GM12878 (cell line): ENCODE results near the gene CNOT11. TPM values are rescaled to one million over a fixed set of nuclear protein-coding genes. Genes with fewer than 3 reads are reported as not detected.

Source experiments
- ATAC-seq: fragments of 200-7000 bp; cut with Tn5 transposase; 3 replicates; pipeline ENCODE4 v1.9.1; 2020; ENCODE audit warnings: mild to moderate bottlenecking, moderate library complexity
- BruUV-seq: library from RNA; stranded (reverse); fragments of 400-500 nt; replicated peaks from 2 replicates; lab custom pipeline; 2021; lab: Mats Ljungman, UMichigan
- CTCF ChIA-PET: fragments of 300-600 bp; sonication (Branson Sonifier 250); formaldehyde crosslinking; extraction: SDS; loops from one replicate; lab custom pipeline; 2021; ENCODE audit warnings: inconsistent platforms; lab: Yijun Ruan, JAX
- POLR2A ChIA-PET: fragments of 350-600 bp; formaldehyde crosslinking; extraction: SDS; loops from one replicate; lab custom pipeline; 2021; ENCODE audit warnings: inconsistent platforms; lab: Charles Lee
- RAD21 ChIA-PET: fragments of 300-600 bp; sonication (Branson Sonifier 250); formaldehyde crosslinking; loops from one replicate; lab custom pipeline; 2023; ENCODE audit warnings: antibody characterized with exemption; ENCODE audit not compliant: unreplicated experiment; lab: Charles Lee
- SMC1A ChIA-PET: fragments of 300-600 bp; sonication (Branson Sonifier 250); formaldehyde crosslinking; loops from one replicate; lab custom pipeline; 2023; ENCODE audit not compliant: unreplicated experiment, uncharacterized antibody; lab: Charles Lee
- DNase-seq: peaks from one replicate; pipeline ENCODE4 v3.0.0-alpha.2; 2011; ENCODE audit warnings: low read depth, low spot score
- FAIRE-seq: peaks from 3 replicates; lab custom pipeline; 2011; peaks lifted over from hg19 to GRCh38; lab: Jason Lieb, UNC
- H2AFZ ChIP-seq: 2 replicates; pipeline ENCODE4 v1.6.0; 2011; ENCODE audit warnings: low read depth, low read length, control low read depth; ENCODE audit not compliant: control insufficient read depth
- H3K27ac ChIP-seq: 2 replicates; pipeline ENCODE4 v1.5.1; 2011; ENCODE audit warnings: control low read depth; ENCODE audit not compliant: control insufficient read depth, insufficient read depth
- H3K27me3 ChIP-seq, 2 experiments: replicated peaks in 1 of 2; 2 replicates each; pipeline versions ENCODE4 v1.6.0 to v1.6.1; 2011; ENCODE audit warnings: low read length in 1 of 2; ENCODE audit not compliant: control insufficient read depth in 2 of 2, insufficient read depth in 2 of 2
- H3K36me3 ChIP-seq, 2 experiments: 2 replicates each; pipeline ENCODE4 v1.5.1; 2011; ENCODE audit warnings: low read length in 1 of 2; ENCODE audit not compliant: control insufficient read depth in 2 of 2, insufficient read depth in 2 of 2
- H3K4me1 ChIP-seq: 2 replicates; pipeline ENCODE4 v1.6.1; 2011; ENCODE audit warnings: mild to moderate bottlenecking, low read length, moderate library complexity, mixed read lengths; ENCODE audit not compliant: control insufficient read depth, insufficient read depth
- H3K4me2 ChIP-seq: 2 replicates; pipeline ENCODE4 v1.6.0; 2011; ENCODE audit warnings: control low read depth; ENCODE audit not compliant: control insufficient read depth, insufficient read depth
- H3K4me3 ChIP-seq: fragments of 200-600 bp; sonication (generic); 2 replicates; pipeline ENCODE4 v1.5.1; 2016
- H3K79me2 ChIP-seq: 2 replicates; pipeline ENCODE4 v1.6.0; 2011; ENCODE audit warnings: low read length; ENCODE audit not compliant: control insufficient read depth, insufficient read depth
- H3K9ac ChIP-seq: 2 replicates; pipeline ENCODE4 v1.8.0; 2011; ENCODE audit warnings: low read length, control low read depth, mixed read lengths; ENCODE audit not compliant: control insufficient read depth, insufficient read depth
- H3K9me3 ChIP-seq: replicated peaks from 3 replicates; pipeline ENCODE4 v1.5.1; 2011; ENCODE audit warnings: mild to moderate bottlenecking, low read length; ENCODE audit not compliant: control insufficient read depth, insufficient read depth
- H4K20me1 ChIP-seq: 2 replicates; pipeline ENCODE4 v1.6.0; 2011; ENCODE audit not compliant: control insufficient read depth, insufficient read depth
- CHD1 ChIP-seq: IDR thresholded peaks from 2 replicates; pipeline ENCODE4 v1.6.1; 2012; ENCODE audit warnings: low read depth, low read length, improper control_type of control experiment
- HDGF ChIP-seq: fragments of 450-650 bp; IDR thresholded peaks from 2 replicates; pipeline ENCODE4 v1.6.1; 2016; ENCODE audit warnings: antibody characterized with exemption
- MTA3 ChIP-seq: IDR thresholded peaks from 2 replicates; pipeline ENCODE4 v1.6.1; 2012; ENCODE audit warnings: low read length, inconsistent platforms, borderline replicate concordance
- PAX5 ChIP-seq: IDR thresholded peaks from 2 replicates; pipeline ENCODE4 v1.6.1; 2011; ENCODE audit warnings: low read depth, low read length, borderline replicate concordance
- PAX8 ChIP-seq: fragments of 450-650 bp; IDR thresholded peaks from 2 replicates; pipeline ENCODE4 v1.6.1; 2017; ENCODE audit warnings: mild to moderate bottlenecking, moderate library complexity
- POU2F2 ChIP-seq: IDR thresholded peaks from 3 replicates; pipeline ENCODE4 v1.6.1; 2011; ENCODE audit warnings: low read depth, mild to moderate bottlenecking, low read length, borderline replicate concordance
- RAD21 ChIP-seq: IDR thresholded peaks from 2 replicates; pipeline ENCODE4 v1.6.1; 2011; ENCODE audit warnings: mild to moderate bottlenecking, low read depth, low read length, moderate library complexity; ENCODE audit not compliant: insufficient read depth
- RAD51 ChIP-seq: fragments of 450-650 bp; IDR thresholded peaks from 2 replicates; pipeline ENCODE4 v1.6.1; 2016; ENCODE audit warnings: moderate library complexity, mild to moderate bottlenecking, inconsistent platforms
- RBBP5 ChIP-seq: fragments of 200-600 bp; sonication (generic); conservative IDR thresholded peaks from 2 replicates; pipeline ENCODE4 v1.6.1; 2016
- RFX5 ChIP-seq: IDR thresholded peaks from 2 replicates; pipeline ENCODE4 v1.6.1; 2011; ENCODE audit warnings: low read depth, low read length, improper control_type of control experiment
- SPI1 ChIP-seq: IDR thresholded peaks from 2 replicates; pipeline ENCODE4 v1.6.1; 2011; ENCODE audit warnings: low read depth, mild to moderate bottlenecking, low read length, moderate library complexity, borderline replicate concordance; ENCODE audit not compliant: insufficient read depth
- SUZ12 ChIP-seq: fragments of 200-600 bp; sonication (generic); IDR thresholded peaks from one replicate; pipeline ENCODE4 v1.6.1; 2018; ENCODE audit warnings: antibody characterized with exemption, mild to moderate bottlenecking; ENCODE audit not compliant: unreplicated experiment
- TARDBP ChIP-seq: IDR thresholded peaks from 2 replicates; pipeline ENCODE4 v1.6.1; 2016; ENCODE audit warnings: borderline replicate concordance
- YBX1 ChIP-seq: fragments of 450-650 bp; IDR thresholded peaks from 2 replicates; pipeline ENCODE4 v1.6.1; 2016; ENCODE audit warnings: antibody characterized with exemption
- ZSCAN29 ChIP-seq: fragments of 450-650 bp; IDR thresholded peaks from 2 replicates; pipeline ENCODE4 v1.6.1; 2017; ENCODE audit warnings: mild to moderate bottlenecking, moderate library complexity
- WGBS: methylation state at CpG from one replicate; pipeline ENCODE4 v1.1.6; 2016; ENCODE audit warnings: low lambda C conversion rate; ENCODE audit not compliant: insufficient replicate concordance, insufficient coverage; ENCODE audit errors: missing lambda C conversion rate; 5-methylcytosine and 5-hydroxymethylcytosine counted together
- in situ Hi-C: fragments of 300-500 bp; cut with MboI; formaldehyde crosslinking; loops from 9 replicates; pipeline ENCODE4 v1.14.3; 2018; ENCODE audit warnings: mixed read lengths
- intact Hi-C: fragments of 100-400 bp; cut with micrococcal nuclease; formaldehyde crosslinking; loops from one replicate; pipeline ENCODE4 v1.14.2; 2022; ENCODE audit not compliant: unreplicated experiment
- polyA plus RNA-seq, 11 experiments: library from polyadenylated mRNA; depleted of rRNA in 4 of 11; unstranded in 6 of 11; stranded (reverse) in 5 of 11; fragments of >200 nt; fragmentation: Nextera tagmentation in 4 of 11; fragmentation: Illumina TruSeq in 1 of 11; extraction: Ambion mirVana in 4 of 11; extraction: Trizol in 1 of 11; gene quantifications; 1 replicate in 1 of 11; 2 replicates in 10 of 11; pipeline versions ENCODE4 v1.2.1 to v1.2.3, GENCODE V29; 2011 to 2016; ENCODE audit warnings: inconsistent platforms in 2 of 11, missing spikeins in 2 of 11, low read depth in 1 of 11
- total RNA-seq, 4 experiments: library from RNA; depleted of rRNA in 3 of 4; stranded (reverse); fragments of >200 nt in 3 of 4; fragmentation: Illumina TruSeq in 1 of 4; extraction: Trizol in 1 of 4; gene quantifications; 2 replicates each; pipeline versions ENCODE4 v1.2.1 to v1.2.3, GENCODE V29; 2013 to 2021
- TF ChIP-seq, protein P1 (sequence below): IDR thresholded peaks from 2 replicates; pipeline ENCODE4 v1.6.1; 2011; ENCODE audit warnings: mild to moderate bottlenecking, low read depth, low read length, moderate library complexity; ENCODE audit not compliant: insufficient replicate concordance
- TF ChIP-seq, protein P2 (sequence below), 3 experiments: IDR thresholded peaks in 2 of 3; conservative IDR thresholded peaks in 1 of 3; 2 replicates each; pipeline ENCODE4 v1.5.1; 2011; ENCODE audit warnings: low read depth in 3 of 3, low read length in 3 of 3, mild to moderate bottlenecking in 3 of 3, control low read depth in 2 of 3, moderate library complexity in 2 of 3, inconsistent platforms in 1 of 3, mixed read lengths in 1 of 3; ENCODE audit not compliant: control insufficient read depth in 2 of 3, insufficient read depth in 1 of 3; ENCODE audit errors: extremely low read depth in 1 of 3

CNOT11 gene
- total and polyA plus RNA-seq, 10 of the 15 experiments (the other 5 are each of a cell fraction or from before 2014, with no cell fraction given) = 10.8 to 111 (median 50.5) TPM

DNA sequence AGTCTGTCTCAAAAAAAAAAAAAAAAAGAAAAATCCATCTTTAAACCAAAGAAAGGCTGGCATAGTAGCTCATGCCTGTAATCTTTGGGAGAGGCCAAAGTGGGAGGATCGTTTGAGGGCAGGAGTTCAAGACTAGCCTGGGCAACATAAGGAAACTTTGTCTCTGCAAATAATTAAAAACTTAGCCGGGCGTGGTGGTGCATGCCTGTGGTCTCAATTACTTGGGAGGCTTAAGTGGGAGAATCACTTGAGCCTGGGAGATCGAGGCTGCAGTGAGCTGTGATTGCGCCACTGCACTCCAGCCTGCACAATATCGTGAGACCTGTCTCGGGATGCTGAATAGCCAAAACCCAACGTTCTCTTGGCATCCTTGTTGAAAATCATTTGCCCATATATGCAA is 6.1 kb downstream of the CNOT11 start:
- no peak overlapping the region for H3K4me2 ChIP-seq
- peaks cover 0 to 6% of the 10 kb centered on the region in 2 experiments; a peak in 2 of 4 replicates for H3K36me3 ChIP-seq
- H3K4me3 ChIP-seq = no peak overlapping the region
- H3K27me3 ChIP-seq = no peaks in the 10 kb centered on the region
- BruUV-seq = no TSS peak
- H3K9ac ChIP-seq = no peak overlapping the region
- ATAC-seq (no peak), FAIRE-seq (no peak), DNase-seq (no peak)
- no peak overlapping the region for H3K27ac ChIP-seq
- intact Hi-C loops (no loop called here), in situ Hi-C loops (no loop called here)
- H4K20me1 ChIP-seq = peaks cover 3% of the 10 kb centered on the region; the same call in 1 of the 2 replicates
- peaks cover 22% of the 10 kb centered on the region for H3K79me2 ChIP-seq
- CTCF ChIA-PET = interaction anchor here (1.1 kb wide), 1 partner anchor 11 kb away, joined by 6 read pairs; no protein-coding TSS in a partner anchor
- no peak overlapping the region for H2AFZ ChIP-seq
- RAD21 ChIA-PET = no interaction called here
- WGBS = 95% methylated on average over 8 of the region's 8 CpGs
- peaks cover 5% of the 10 kb centered on the region for H3K4me1 ChIP-seq
- TF ChIP-seq, protein P1, sequence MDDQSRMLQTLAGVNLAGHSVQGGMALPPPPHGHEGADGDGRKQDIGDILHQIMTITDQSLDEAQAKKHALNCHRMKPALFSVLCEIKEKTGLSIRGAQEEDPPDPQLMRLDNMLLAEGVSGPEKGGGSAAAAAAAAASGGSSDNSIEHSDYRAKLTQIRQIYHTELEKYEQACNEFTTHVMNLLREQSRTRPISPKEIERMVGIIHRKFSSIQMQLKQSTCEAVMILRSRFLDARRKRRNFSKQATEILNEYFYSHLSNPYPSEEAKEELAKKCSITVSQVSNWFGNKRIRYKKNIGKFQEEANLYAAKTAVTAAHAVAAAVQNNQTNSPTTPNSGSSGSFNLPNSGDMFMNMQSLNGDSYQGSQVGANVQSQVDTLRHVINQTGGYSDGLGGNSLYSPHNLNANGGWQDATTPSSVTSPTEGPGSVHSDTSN = no peak
- TF ChIP-seq RBBP5 = no peak
- TF ChIP-seq RFX5 = no peak
- no peak for TF ChIP-seq YBX1
- TF ChIP-seq CHD1 = no peak
- no peak for TF ChIP-seq ZSCAN29
- no peak for TF ChIP-seq MTA3
- TF ChIP-seq POU2F2 = no peak
- TF ChIP-seq TARDBP = no peak
- TF ChIP-seq SPI1 = no peak
- no peak for TF ChIP-seq RAD21
- TF ChIP-seq PAX5 = no peak
- no peak for TF ChIP-seq HDGF
- no peak for TF ChIP-seq PAX8
- no peak for TF ChIP-seq SUZ12
- TF ChIP-seq, protein P2, sequence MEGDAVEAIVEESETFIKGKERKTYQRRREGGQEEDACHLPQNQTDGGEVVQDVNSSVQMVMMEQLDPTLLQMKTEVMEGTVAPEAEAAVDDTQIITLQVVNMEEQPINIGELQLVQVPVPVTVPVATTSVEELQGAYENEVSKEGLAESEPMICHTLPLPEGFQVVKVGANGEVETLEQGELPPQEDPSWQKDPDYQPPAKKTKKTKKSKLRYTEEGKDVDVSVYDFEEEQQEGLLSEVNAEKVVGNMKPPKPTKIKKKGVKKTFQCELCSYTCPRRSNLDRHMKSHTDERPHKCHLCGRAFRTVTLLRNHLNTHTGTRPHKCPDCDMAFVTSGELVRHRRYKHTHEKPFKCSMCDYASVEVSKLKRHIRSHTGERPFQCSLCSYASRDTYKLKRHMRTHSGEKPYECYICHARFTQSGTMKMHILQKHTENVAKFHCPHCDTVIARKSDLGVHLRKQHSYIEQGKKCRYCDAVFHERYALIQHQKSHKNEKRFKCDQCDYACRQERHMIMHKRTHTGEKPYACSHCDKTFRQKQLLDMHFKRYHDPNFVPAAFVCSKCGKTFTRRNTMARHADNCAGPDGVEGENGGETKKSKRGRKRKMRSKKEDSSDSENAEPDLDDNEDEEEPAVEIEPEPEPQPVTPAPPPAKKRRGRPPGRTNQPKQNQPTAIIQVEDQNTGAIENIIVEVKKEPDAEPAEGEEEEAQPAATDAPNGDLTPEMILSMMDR (IDR thresholded peaks at IDR 0.05 in 2 of 3, conservative IDR thresholded peaks at IDR 0.05 in 1 of 3; ENCODE audit: control insufficient read depth in 2 of 3, extremely low read depth in 1 of 3, insufficient read depth in 1 of 3, low read depth in 3 of 3, low read length in 3 of 3) = no peak
- no peak for TF ChIP-seq RAD51
- POLR2A ChIA-PET = interaction anchor here (0.6 to 1.8 kb wide), 6 partner anchors 9 to 1908 kb away, joined by 3 to 7 read pairs (median 4); partner anchors contain the start of gene RNF149
- no peaks in the 10 kb centered on the region for H3K9me3 ChIP-seq
- SMC1A ChIA-PET = interaction anchor here (0.7 to 1.1 kb wide), 2 partner anchors 10 to 17 kb away, joined by 3 read pairs; no protein-coding TSS in a partner anchor
